Ascending aorta (tissue), 2 donors: ENCODE measurements around the gene UBASH3A. TPM values are rescaled to one million over a fixed set of nuclear protein-coding genes. Genes with fewer than 3 reads are reported as not detected.

ENCODE experiments used
- DNase-seq, 2 donors: peaks; one replicate each; pipeline ENCODE4 v3.0.0-alpha.2; 2019; ENCODE audit warnings: low spot score in 2 of 2
- H3K27ac ChIP-seq, 2 donors: fragments of 200-600 bp; sonication (generic); one replicate each; pipeline ENCODE4 v1.5.1; 2016 to 2017; ENCODE audit warnings: mild to moderate bottlenecking in 1 of 2
- H3K27me3 ChIP-seq: fragments of 200-600 bp; sonication (generic); one replicate; pipeline ENCODE4 v1.5.1; 2017
- H3K36me3 ChIP-seq, 2 donors: fragments of 200-600 bp; sonication (generic); one replicate each; pipeline ENCODE4 v1.5.1; 2016
- H3K4me1 ChIP-seq, 2 donors: fragments of 200-600 bp; sonication (generic); one replicate each; pipeline ENCODE4 v1.5.1; 2016 to 2017; ENCODE audit warnings: mild to moderate bottlenecking in 1 of 2
- H3K4me3 ChIP-seq, 2 donors: fragments of 200-600 bp; sonication (generic); one replicate each; pipeline ENCODE4 v1.5.1; 2016 to 2017; ENCODE audit warnings: mild to moderate bottlenecking in 1 of 2
- H3K9me3 ChIP-seq, 2 donors: fragments of 200-600 bp; sonication (generic); one replicate each; pipeline ENCODE4 v1.5.1; 2016
- CTCF ChIP-seq, 3 experiments: fragments of 200-600 bp in 2 of 3; fragments of 450-650 bp in 1 of 3; sonication (generic) in 2 of 3; IDR thresholded peaks; one replicate each; pipeline ENCODE4 v1.5.1; 2016 to 2019; ENCODE audit warnings: antibody characterized with exemption in 3 of 3, mild to moderate bottlenecking in 1 of 3, moderate library complexity in 1 of 3
- intact Hi-C: fragments of 100-400 bp; cut with DNase I; formaldehyde crosslinking; loops from one replicate; pipeline ENCODE4 v1.15.1; 2023
- total RNA-seq: library from RNA; depleted of rRNA; stranded (reverse); fragments of >200 nt; gene quantifications from one replicate; pipeline ENCODE4 v1.1.0, GENCODE V29; 2016

UBASH3A gene
- total RNA-seq, 1 donor from 2014 or later, result 0.75 TPM

DNA sequence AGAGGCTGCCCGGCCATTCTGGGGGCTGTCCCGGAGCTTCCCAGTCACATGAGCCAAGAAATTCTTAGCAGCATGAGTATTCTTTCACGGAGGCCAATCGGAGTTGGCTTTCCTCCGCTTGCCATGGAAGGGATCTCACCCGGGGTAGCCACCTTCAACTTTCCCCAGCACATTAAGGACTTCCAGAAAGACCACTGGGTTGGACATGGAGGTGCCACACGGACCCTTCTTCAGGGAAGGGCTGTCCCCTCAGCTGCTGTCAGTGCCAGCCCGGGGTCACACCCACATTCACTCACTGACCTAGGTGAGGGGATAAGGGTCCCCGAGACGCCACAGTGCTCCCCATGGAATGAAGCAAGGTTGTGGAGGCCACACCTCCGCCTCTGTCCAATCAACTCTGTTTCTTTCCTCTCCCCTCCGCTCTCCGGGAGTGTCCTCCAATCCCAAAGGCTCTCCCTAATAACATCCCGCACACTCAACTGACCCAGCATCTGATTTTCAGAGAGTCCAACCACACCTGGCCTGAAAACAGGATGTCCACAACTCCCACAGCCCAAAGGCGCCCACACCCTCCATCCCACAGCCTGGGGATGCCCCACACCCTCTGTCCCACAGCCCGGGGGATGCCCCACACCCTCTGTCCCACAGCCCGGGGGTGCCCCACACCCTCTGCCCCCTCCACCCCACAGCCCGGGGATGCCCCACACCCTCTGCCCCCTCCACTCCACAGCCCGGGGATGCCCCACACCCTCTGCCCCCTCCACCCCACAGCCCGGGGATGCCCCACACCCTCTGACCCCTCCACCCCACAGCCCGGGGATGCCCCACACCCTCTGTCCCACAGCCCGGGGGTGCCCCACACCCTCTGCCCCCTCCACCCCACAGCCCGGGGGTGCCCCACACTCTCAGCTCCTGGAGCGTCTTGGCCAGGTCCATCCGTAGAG lies 73.0 kb downstream of the UBASH3A start:
- Histone ChIP-seq H3K9me3 (peaks cover 0 to 4% of the 10 kb centered on the region in 2 donors), H3K4me3 (no peak overlapping the region), H3K4me1 (no peaks in the 10 kb centered on the region), H3K27ac (no peak overlapping the region), H3K36me3 (no peaks in the 10 kb centered on the region), H3K27me3 (no peaks in the 10 kb centered on the region)
- peak in 1 of 2 donors; percentile 51 for DNase-seq
- intact Hi-C loops, result no loop called here
- no peak for TF ChIP-seq CTCF (IDR thresholded peaks at IDR 0.05)

DNA sequence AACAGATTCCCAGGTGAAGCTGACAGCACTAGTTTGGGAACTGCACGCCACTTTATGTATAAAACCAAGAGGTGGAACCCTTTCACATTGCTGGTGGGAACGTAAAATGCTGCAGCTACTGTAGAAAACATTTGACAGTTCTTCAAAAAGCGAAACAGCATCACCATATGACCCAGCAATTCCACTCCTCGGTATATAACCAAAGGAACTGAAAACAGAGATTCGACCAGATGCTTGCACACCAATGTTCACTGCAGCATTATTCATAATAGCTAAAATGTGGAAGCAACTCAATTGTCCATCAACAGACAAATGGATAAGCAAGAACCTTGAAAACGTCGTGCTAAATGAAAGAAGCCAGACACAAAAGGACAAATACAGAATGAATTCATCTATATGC lies 74.8 kb downstream of the UBASH3A start:
- Histone ChIP-seq H3K27me3 (no peaks in the 10 kb centered on the region), H3K36me3 (no peaks in the 10 kb centered on the region), H3K27ac (no peak overlapping the region), H3K4me3 (no peak overlapping the region), H3K4me1 (no peaks in the 10 kb centered on the region), H3K9me3 (peaks cover 0 to 4% of the 10 kb centered on the region in 2 donors)
- intact Hi-C loops, result no loop called here
- TF ChIP-seq CTCF (IDR thresholded peaks at IDR 0.05), result no peak
- DNase-seq, result peak in 1 of 2 donors; percentile 24

- peak in 1 of 2 donors; percentile 3 for DNase-seq
- Histone ChIP-seq H3K27me3 (no peaks in the 10 kb centered on the region), H3K9me3 (peaks cover 0 to 4% of the 10 kb centered on the region in 2 donors), H3K4me1 (no peaks in the 10 kb centered on the region), H3K36me3 (no peaks in the 10 kb centered on the region), H3K27ac (no peak overlapping the region), H3K4me3 (no peak overlapping the region)
- intact Hi-C loops, result no loop called here
- no peak for TF ChIP-seq CTCF (IDR thresholded peaks at IDR 0.05)
Measured at GRCh38 chr21:42479582-42479981, 75.9 kb downstream of the UBASH3A start.

DNA sequence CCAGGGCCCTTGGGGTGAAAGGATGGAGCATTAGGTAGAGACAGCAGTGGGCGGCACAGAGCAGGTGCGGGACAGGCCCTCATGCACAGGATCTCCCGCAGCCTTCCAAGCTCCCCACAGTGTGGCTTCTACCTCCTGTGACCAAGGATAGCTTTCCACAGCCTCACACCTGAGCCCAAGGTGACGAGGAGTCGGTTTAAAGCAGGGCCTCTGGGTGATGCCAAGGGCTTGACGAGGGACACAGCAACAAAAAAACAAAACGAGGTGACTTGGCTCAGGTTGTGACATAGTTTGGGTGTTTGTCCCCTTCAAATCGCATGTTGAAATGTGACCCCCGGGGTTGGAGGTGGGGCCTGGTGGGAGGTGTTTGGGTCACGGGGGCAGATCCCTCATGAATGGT lies 77.0 kb downstream of the UBASH3A start:
- intact Hi-C loops, result no loop called here
- H3K9me3 ChIP-seq, result peaks cover 0 to 4% of the 10 kb centered on the region in 2 donors
- no peak overlapping the region for H3K4me3 ChIP-seq
- no peak for TF ChIP-seq CTCF (IDR thresholded peaks at IDR 0.05)
- no peaks in the 10 kb centered on the region for H3K4me1 ChIP-seq
- no peak overlapping the region for H3K27ac ChIP-seq
- H3K36me3 ChIP-seq, result no peaks in the 10 kb centered on the region
- no peaks in the 10 kb centered on the region for H3K27me3 ChIP-seq
- peak in 1 of 2 donors; percentile 31 for DNase-seq

DNA sequence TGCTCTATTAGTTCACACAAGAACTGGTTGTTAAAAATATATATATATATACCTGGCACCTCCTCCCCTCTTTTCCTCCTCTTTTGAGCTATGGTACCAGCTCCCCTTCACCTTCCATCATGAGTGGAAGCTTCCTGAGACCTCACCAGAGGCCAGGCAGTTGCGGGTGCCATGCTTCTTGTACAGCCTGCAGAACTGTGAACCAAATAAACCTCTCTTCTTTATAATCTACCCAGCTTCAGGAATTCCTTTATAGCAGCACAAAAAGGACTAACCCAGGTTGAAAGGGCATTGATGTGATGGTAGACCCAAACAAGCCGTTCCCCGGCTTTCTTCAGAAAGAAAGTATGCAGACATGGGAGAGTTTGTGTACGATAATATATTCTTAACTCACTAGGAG lies 77.5 kb downstream of the UBASH3A start:
- intact Hi-C loops, result no loop called here
- no peak for DNase-seq
- Histone ChIP-seq H3K27me3 (no peaks in the 10 kb centered on the region), H3K4me3 (no peak overlapping the region), H3K4me1 (no peaks in the 10 kb centered on the region), H3K36me3 (no peaks in the 10 kb centered on the region), H3K27ac (no peak overlapping the region), H3K9me3 (peaks cover 0 to 4% of the 10 kb centered on the region in 2 donors)
- TF ChIP-seq CTCF (IDR thresholded peaks at IDR 0.05), result no peak
